HG02763 (cell line): ENCODE data around the gene EME1.
"Not testable (repeated sequence)": the region's sequence is repeated elsewhere in the genome, so short reads cannot be mapped to it uniquely, and the experiment has no call there.

Source experiments
- ATAC-seq: cut with Tn5 transposase; IDR thresholded peaks from one replicate; pipeline ENCODE4 v1.9.1; 2021; ENCODE audit warnings: mild to moderate bottlenecking, moderate library complexity; ENCODE audit not compliant: unreplicated experiment

Gene EME1, protein sequence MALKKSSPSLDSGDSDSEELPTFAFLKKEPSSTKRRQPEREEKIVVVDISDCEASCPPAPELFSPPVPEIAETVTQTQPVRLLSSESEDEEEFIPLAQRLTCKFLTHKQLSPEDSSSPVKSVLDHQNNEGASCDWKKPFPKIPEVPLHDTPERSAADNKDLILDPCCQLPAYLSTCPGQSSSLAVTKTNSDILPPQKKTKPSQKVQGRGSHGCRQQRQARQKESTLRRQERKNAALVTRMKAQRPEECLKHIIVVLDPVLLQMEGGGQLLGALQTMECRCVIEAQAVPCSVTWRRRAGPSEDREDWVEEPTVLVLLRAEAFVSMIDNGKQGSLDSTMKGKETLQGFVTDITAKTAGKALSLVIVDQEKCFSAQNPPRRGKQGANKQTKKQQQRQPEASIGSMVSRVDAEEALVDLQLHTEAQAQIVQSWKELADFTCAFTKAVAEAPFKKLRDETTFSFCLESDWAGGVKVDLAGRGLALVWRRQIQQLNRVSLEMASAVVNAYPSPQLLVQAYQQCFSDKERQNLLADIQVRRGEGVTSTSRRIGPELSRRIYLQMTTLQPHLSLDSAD

GRCh38 chr17:50372758-50373556, at the start of gene EME1, which contains the start of gene MRPL27:
Gene EME1, plus strand, starts transcription at chr17:50373229. Its CDS starts 1,980 bp downstream, at chr17:50375209.
Gene MRPL27, minus strand, starts transcription at chr17:50373184. Its CDS starts 14 bp downstream, at chr17:50373170.
- peak; percentile 86 for ATAC-seq

GRCh38 chr17:50325906-50326305, 47.1 kb upstream of the EME1 start:
- ATAC-seq, result no peak

DNA sequence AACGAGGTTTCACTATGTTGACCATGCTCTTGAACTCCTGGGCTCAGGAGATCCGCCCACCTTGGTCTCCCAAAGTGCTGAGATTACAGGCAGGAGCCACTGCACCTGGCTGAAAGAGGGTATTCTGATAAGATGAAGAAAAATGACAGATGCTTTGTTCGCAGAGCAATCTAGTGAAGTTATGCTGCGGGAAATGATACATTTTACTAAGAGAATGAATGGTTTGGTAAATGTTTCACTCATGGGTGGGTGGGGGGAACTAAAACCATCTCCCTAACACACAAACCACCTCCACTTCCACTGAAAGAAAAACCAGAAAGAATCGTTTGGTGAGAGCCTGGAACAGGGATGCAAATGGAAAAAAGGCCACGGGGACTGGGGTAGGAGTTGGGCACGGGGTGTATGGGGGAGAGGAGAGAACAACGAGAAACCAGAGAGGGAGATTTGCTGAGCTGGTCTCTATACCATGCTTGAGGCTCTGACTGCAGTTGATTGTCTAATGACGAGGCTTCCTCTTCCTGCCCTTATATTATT, 46.1 kb upstream of the EME1 start:
- no peak for ATAC-seq

DNA sequence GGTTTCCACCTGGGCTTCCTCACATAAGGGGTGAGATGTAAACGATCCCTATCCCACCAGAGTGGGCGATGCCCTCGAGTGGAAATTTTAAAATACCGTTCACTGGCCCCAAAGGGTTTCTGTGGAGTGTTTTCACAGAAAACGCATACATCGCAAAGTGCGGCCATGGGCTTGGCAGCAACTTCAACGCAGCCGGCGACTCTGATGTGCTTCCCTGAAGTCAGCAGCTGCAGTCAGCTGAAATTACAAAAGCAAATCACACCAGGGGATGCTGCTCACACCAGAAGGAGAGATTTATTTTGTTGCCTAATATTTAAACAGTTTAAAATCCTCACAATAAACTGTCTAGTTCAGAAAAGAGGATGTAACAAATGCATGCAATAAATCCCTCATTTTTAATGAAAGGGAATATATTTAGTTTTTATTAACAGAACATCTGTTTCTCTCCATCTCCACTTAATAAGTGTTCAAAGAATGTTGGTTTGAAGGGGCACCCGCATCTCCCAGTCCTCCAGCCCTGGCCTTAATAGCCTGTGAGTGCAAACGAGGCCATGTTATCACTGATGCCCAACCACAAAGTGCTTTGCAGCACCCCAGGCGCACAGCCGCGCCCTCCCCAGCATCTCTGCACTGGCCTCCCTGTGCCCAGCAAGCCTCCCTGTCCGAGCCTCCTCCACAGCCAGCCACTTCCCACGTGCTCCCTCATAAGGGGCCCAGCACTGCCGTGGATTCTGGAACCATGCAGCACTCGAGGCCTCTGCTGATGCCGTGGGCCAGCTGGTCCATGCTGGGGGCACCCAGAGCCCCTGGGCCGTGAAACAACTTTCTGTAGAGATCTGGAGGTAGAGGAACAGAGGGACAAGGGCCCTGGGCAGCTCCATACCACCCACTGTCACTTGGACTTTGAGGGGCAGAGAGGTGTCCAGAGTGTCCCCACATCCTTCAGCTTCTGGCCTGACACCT, 44.4 kb upstream of the EME1 start:
- no peak for ATAC-seq

- ATAC-seq, result no peak
Measured at GRCh38 chr17:50329716-50330115, 43.3 kb upstream of the EME1 start.

DNA sequence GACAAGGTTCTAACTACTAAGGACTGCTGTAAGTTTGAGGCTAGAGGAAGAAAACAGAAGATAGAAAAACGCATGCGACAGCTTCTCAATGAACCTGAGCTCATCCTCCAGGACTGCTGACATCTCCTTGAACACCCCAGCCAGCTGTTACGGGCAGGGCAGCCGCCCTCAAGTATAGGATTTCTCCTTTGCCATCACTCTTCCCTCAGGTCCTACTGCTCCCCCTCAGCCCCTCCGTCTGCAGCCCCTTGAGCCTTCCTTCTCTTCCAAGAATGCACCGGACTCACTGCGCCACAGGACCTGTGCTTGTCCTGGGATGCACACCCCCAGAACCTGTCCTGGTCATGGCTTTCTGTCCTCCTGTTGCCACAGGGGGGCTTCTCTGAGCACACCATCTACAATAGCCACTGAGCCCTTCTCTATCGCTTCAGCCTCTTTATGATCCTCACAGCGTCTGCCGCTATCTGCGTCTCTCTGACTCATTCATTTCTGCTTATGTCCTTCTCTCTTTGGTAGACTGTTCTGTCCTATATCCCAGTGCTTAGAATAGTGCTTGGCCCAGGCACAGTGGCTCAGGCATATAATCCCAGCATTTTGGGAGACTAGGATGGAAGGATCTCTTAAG, 42.8 kb upstream of the EME1 start:
- ATAC-seq, result no peak

GRCh38 chr17:50331085-50331791, 41.8 kb upstream of the EME1 start:
- ATAC-seq, result no peak

DNA sequence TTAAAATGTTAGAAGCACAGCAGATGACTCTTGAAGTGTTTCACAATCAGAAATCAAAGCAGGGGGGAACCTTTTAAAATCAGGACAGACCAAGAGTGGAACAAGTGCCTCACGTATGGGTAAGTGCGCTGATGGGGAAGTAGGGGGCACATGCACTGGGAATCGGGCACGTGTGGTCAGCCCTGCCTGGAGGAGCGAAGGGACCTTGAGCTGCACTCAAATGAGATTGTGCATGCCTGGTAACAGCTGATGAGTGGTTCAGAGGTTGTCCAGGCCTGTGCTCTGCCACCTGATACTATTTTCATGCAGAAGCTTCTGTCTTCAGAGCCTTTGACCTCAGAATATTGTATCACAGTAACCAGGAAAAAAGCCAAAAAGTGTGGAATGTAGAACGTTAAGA, 40.8 kb upstream of the EME1 start:
- no peak for ATAC-seq

DNA sequence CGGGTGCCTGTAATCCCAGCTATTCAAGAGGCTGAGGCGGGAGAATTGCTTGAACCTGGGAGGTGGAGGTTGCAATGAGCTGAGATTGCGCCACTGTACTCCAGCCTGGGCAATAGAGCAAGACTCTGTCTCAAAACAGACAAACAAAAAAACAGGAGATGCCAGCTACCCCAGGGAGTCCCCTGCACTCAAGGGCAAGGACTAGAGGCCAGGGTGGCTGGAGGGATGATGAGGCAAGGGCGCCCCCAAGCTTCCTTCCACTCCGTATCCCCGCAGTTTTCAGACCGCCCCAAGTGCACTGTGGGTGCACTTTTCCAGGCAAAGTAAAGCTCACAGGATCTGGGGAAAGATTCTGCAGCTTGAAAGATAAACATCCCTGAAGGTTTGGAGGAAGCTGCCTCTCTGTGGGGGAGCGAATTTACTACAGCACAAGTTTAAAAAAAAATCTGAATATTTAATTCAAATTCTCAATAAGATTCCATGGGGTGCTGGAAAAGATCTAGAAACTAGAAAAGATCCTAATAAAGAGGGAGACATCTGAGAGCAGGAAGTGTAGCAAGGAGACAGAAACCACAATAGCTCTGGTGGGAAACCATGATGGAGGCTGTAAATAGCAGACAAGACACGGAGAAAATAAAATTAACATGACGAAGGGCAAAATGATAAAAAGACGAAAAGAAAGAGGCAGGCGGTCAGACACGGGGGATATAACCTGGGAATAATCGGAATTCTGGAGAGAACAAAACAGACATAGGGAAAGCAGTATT, 39.6 kb upstream of the EME1 start:
- not testable (repeated sequence) for ATAC-seq

- ATAC-seq, result no peak
Measured at GRCh38 chr17:50337956-50338355, 35.1 kb upstream of the EME1 start.

DNA sequence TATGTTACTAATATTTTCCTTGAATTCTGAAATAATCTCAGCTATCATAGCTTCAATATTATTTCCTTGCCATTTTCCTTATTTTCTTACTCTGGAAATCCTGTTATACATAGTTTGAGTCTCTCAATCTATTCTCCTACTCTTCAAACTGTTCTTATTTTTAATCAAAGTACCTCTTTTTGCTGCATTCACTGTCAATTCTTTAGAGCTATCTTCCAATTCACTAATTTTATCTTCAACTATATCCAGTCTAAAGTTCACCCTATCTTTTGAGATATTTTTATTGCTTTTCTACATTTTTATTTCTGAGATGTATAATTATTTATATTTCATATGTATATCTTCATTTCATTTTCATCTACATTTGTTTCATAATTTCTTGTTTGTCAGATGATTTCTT, 34.4 kb upstream of the EME1 start:
- ATAC-seq, result no peak

- no peak for ATAC-seq
Measured at GRCh38 chr17:50339381-50339780, 33.6 kb upstream of the EME1 start.

DNA sequence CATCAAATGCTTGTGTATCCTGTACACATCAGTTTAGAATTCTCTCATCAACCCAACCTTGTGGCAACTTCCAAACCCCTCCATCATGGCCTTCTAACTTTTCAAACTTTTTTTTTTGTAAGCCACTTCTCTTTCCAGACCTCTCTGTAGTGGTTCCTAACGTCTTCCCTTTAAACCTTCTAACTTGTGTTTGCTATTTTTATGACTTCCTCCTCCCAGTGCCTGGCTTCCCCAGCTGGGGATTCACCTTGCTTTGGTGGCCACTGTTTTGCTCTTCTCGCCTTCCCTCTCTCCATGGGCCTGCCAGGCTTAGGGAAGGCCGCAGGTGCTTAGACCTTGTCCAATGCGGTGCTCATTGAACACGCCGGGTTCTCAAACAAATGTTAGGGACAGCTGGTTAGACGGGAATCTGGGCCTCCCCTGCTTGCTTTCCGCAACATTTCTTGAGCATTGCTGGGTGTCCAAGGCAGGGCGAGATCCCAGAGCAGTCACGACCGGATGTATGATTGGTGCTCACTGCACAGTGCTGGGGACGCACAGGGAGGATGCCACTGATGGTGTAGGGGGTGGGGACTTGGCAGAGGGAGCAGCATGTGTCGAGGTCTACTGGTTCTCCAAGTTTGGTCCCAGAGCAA, 28.2 kb upstream of the EME1 start:
- ATAC-seq, result no peak

GRCh38 chr17:50345432-50346312, 27.4 kb upstream of the EME1 start, which contains the start of gene XYLT2:
Gene XYLT2, plus strand, starts transcription at chr17:50346126. Its CDS starts 15 bp downstream, at chr17:50346141.
- peak; percentile 80 for ATAC-seq

DNA sequence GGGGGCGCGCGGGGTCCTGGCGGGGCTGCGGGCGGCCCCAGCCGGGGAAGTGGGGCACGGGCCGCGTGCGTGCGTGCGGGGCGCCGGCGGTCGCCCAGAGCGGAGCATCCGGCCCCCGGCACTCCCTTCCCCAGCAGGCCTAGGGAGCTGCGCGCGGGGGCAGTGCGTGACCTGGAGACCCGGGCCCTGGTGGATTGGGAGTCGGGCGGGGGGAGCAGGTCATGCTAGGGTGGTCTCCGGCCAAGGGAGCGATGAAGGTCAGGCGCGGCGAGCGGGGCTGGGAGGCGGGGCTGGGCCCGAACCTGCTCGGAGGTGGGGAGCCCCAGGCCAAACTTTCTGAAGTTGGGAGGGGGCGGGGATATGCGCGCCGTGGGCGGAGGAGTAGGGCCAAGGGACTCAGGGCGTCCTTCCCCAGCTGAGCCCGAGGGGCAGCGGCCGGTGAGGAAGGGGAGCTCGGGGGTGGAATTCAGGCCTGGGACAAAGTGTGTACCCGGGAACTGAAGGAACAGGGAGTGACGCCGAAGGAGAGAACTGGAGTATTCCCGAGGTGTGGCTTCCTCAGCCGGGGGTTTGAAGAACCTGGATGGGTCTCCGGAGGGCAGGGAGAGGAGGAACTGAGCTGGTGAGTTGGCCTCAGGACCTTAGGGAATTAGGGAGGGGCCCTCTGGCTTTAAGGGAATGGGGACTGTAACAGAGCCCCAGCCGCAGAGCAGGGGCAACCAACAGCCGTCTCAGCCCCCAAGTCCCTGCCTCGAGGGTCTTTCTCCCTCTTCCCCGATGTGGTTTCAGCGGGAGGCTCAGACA, 26.5 kb upstream of the EME1 start:
- peak; percentile 38 for ATAC-seq
